ENCODE data around the gene VSX1.

VSX1 gene

DNA sequence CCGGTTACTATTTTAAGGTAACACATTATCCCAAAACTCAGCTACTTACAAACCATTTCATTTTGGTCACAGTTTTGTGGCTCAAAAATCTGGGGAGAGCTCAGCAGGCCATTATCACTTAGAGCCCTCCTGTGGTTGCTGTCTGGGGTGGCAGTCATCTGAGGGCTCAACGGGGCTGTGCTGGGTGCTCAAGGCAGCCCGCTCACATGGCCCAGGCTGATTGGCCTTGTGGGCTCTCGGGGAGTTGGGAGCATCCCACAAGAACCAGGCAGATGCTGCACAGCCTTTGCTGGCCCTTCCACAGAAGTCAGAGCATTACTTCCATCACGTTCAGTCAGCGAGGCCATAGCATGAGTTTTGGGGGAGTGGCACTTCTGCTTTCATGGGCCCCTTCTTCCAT is 6.3 kb upstream of the VSX1 start:
- in situ Hi-C loops (cut with HindIII; ENCODE audit: low sequenced_read_pairs): no loop called here

GRCh38 chr20:25087186-25087929 is 5.4 kb upstream of the VSX1 start:
- in situ Hi-C loops (cut with HindIII; ENCODE audit: low sequenced_read_pairs): no loop called here

DNA sequence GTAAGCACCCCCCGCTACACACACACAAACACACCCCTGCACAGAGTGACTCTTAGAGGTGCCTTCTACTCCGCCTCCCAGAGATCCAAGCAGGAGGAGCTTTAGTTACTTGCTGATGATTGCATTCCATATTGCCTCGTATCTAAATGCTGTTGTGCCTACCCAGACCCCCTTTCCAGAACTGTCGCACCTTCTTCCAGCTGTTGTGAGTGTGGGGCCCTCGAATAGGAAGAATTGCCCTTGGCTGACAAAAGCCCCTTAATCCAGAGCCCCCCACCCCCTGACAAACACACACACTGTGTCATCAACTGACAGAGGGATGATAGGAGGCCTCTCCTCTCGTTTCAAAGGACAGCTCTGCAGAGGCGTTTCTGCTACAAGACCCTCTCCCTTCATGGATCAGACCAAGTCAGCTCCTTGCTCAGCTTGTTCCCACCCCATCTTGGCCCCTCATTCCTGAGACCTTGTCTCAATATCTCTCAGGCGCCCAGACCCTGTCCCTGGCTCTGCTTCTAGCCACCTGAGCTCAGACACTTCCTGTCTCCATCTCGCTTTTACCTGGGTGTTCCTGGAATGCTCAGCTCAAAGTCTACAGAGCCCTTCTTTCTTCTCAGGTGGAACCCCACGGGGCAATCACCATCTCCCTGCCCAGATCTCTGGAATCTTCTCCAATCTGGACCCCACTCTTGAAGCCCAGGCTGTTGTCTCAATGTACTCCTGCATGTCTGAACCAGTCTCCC is 4.0 kb upstream of the VSX1 start:
- in situ Hi-C loops (cut with HindIII; ENCODE audit: low sequenced_read_pairs): no loop called here

DNA sequence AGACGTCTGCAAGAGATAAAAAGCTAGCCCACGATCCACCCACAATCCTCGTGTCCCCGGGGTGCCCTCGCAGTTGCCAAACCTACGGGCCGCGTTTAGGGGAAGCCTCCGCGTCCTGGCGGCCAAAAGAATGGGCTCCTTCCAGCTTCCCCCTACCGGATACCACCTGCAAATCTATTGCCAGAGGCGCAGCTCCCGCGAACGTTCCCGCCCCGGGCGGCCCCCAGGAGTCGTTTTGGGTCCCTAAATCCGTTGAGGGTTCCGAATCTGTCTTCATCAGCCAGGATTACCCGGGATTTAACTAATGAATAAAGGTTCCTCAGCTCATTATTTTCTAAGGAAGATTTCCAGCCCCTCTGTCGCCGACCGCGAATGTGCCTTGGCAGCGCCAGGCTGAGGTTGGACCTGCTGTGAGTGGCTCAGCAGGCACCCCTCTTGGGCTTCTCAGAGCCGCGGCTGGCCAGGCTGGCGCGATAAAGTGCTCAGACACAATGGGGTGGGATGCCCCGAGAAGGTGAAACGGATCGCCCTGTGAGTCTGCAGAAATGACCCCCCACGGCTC is 2.8 kb upstream of the VSX1 start:
- in situ Hi-C loops (cut with HindIII; ENCODE audit: low sequenced_read_pairs): no loop called here

DNA sequence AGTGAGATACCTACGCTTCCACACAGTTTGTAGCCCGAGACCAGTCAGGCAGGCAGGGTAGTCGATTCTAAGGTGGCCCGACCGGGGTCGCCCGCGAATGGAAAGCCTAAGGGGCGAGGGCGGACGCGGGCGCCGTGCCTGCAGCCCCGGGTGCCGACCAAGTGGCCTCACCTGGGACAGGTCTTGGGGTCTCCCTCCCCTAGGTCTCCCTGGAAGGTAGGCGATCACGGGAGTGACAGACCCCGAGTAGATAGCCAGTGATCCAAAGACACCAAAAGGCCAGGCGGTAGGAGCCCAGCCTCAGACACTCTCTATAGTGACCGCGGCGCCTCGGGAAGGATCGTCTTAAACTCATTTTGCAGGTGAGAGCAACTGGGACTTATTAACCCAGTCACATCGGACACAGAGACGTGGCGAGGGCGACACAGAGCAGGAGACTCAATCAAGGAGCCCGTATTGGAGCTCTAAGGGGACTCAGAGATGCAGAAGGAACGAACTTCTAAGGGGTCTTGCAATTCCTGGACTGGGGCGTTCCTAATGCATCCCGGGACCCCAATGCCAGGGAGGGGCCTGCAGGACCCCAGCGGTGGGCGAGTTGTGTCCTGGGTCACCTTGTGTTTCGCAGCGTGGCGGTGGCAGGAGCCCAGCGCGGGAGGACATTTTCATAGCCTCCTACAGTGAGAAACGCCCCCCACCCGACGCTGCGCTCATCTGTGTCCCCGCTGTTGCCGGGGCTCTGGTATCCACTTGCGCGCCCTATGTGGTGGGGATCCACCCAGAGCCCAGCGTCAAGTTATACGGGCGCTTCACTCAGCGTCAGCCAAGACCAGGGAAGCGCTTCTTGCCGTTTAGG is 2.1 kb upstream of the VSX1 start:
- in situ Hi-C loops (cut with HindIII; ENCODE audit: low sequenced_read_pairs): no loop called here

GRCh38 chr20:25083141-25083772 is 1.3 kb upstream of the VSX1 start:
- in situ Hi-C loops (cut with HindIII; ENCODE audit: low sequenced_read_pairs): no loop called here

- in situ Hi-C loops (cut with HindIII; ENCODE audit: low sequenced_read_pairs): no loop called here
These were observed 545 bp upstream of the VSX1 start for GRCh38 chr20:25082498-25082873.

DNA sequence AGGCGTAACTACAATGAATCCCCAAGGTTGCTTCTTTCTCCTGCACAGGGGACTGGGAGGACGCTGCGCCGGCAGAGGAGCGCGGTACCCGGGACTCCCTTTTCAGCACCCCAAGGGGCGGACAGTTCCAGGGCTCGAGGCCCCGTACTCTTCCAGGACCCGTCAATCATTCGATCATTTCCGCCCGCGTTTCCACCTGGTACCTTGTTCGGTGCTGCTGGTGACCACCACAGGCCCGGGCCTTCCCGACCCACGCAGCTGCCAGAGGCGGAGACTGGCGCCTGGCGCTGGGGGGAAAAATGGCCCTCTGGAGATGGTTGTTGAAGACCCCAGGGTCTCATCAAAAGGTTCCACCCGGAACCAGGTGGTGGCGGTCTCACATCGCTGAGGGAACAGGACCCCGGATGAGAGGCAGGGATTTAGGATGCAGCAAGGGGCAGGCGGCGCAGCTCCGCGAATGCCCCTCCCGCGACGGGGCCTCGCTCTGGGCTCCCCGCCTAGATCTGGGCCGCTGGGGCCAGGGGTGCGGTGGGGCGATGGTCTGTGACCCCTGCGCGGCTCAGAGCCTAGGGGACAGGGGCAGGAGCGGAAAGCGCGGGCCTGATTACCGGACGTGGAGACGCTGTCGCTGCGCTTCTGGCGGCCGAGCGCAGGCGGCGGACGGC is 744 bp downstream of the VSX1 start:
- in situ Hi-C loops (cut with HindIII; ENCODE audit: low sequenced_read_pairs): no loop called here

GRCh38 chr20:25079171-25079570 is 2.8 kb downstream of the VSX1 start:
- in situ Hi-C loops (cut with HindIII; ENCODE audit: low sequenced_read_pairs): no loop called here

GRCh38 chr20:25078662-25079061 is 3.3 kb downstream of the VSX1 start:
- in situ Hi-C loops (cut with HindIII; ENCODE audit: low sequenced_read_pairs): no loop called here

DNA sequence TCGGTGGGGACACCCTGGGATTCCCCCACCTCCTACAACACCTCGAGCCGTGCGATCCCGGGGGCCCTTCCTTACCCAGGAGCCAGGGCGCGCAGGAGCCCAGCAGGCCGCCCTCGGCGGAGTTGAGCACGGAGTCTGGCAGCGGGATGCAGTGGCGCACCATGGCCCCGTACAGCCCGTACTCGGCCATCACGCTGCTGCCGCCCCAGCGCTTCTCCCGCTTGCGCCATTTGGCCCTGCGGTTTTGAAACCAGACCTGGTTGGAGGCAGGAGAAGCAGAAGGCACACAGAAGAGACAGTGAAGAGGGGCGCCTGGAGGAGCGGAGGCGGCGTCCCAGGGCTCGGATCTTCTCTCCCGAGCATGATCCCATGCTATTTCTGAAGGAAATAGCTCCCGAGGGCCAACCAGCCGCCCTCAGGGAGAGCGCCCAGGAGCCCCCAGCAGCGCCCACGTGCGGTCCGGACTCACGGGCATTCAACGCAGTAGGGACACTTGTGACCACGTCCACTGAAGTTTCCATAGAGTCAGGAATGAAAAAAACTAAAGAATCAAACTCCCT is 4.3 kb downstream of the VSX1 start:
- in situ Hi-C loops (cut with HindIII; ENCODE audit: low sequenced_read_pairs): no loop called here

GRCh38 chr20:25076731-25077609 is 5.0 kb downstream of the VSX1 start:
- in situ Hi-C loops (cut with HindIII; ENCODE audit: low sequenced_read_pairs): no loop called here

DNA sequence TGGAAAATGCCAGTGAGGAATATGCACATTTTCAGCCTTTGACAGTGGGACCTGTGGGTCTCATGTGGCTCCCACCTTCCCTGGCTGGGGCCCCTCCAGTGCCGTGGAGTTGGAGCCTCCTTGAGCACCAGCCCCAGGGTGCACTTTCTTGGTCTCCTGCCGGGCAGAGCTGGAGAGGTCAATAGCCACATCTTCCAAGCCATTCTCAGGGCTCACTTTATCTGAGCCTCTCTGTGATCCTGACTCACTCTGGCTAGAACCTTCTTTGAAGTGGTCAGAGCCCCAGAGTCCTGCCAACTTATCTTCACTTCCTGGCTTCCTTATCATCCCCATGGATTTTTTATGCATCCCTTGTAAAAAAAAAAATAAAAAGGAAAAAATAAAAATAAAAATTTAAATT is 5.7 kb downstream of the VSX1 start:
- in situ Hi-C loops (cut with HindIII; ENCODE audit: low sequenced_read_pairs): no loop called here

DNA sequence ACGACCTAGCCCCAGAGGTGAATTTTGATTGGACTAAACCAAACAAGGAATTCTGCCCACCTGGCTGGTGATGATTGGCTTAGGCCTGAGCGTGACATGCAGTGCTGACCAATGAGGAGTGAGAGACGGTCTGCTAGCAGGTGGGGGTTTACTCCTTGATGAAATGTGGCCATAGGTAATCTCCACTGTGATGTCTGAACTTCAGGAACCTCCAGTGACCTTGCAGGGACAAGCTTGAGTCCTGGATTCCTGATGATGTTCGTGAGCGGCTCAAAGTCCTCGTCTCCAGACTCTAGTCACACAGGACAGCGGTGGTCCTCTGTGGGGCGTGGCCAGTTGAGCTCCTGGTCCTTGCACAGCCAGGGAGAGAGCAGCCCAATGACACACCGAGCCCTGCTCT is 8.4 kb downstream of the VSX1 start:
- in situ Hi-C loops (cut with HindIII; ENCODE audit: low sequenced_read_pairs): no loop called here

- in situ Hi-C loops (cut with HindIII; ENCODE audit: low sequenced_read_pairs): no loop called here
These were observed 9.6 kb downstream of the VSX1 start for GRCh38 chr20:25072226-25072811.

GRCh38 chr20:25071734-25072133 is 10.2 kb downstream of the VSX1 start:
- in situ Hi-C loops (cut with HindIII; ENCODE audit: low sequenced_read_pairs): no loop called here

DNA sequence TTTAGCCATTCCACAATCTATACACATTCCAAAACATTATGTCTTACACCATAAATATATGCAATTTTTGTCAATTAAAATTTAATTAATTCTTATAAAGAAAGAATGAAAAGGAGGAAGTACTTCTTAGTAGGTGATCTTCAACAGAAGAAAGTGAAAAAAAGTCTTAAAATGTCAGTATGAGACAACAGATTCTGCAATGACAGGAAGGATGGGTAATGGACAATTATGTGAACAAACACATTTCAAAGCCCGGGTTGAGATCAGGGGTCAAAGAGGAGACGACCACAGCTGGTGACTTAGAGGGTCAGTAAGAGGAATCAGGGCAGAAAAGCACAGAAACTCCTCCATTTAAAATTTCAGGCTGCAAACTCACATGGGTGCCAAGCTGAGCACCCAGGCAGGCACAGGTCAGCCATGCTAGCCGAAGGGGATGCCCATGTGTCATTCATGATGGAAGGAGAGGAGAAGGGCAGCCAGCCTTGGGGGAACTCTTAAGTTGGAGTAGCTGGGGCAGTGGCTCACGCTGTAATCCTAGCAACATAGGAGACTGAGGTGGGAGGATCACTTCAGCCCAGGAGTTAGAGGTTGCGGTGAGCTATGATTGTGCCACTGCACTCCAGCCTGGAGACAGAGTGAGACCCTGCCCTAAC is 11.0 kb downstream of the VSX1 start:
- in situ Hi-C loops (cut with HindIII; ENCODE audit: low sequenced_read_pairs): no loop called here
